C4-2B (cell line): ENCODE measurements around the gene BTBD16.

Experiments
- CTCF ChIP-seq: fragments of 450-650 bp; conservative IDR thresholded peaks from 2 replicates; pipeline ENCODE4 v1.5.1; 2017; ENCODE audit warnings: mild to moderate bottlenecking
- ZFX ChIP-seq: fragments of 450-650 bp; IDR thresholded peaks from 2 replicates; pipeline ENCODE4 v1.6.1; 2017

GRCh38 chr10:122321960-122322359 is 50.9 kb downstream of the BTBD16 start:
- TF ChIP-seq CTCF = no peak
- TF ChIP-seq ZFX = no peak
